ENCODE results near the gene APMAP.
A peak's percentile ranks its signal among the peaks of the same experiment; 100 is the strongest.
"Not testable (repeated sequence)": the region's sequence is repeated elsewhere in the genome, so short reads cannot be mapped to it uniquely, and the experiment has no call there.

Gene APMAP

DNA sequence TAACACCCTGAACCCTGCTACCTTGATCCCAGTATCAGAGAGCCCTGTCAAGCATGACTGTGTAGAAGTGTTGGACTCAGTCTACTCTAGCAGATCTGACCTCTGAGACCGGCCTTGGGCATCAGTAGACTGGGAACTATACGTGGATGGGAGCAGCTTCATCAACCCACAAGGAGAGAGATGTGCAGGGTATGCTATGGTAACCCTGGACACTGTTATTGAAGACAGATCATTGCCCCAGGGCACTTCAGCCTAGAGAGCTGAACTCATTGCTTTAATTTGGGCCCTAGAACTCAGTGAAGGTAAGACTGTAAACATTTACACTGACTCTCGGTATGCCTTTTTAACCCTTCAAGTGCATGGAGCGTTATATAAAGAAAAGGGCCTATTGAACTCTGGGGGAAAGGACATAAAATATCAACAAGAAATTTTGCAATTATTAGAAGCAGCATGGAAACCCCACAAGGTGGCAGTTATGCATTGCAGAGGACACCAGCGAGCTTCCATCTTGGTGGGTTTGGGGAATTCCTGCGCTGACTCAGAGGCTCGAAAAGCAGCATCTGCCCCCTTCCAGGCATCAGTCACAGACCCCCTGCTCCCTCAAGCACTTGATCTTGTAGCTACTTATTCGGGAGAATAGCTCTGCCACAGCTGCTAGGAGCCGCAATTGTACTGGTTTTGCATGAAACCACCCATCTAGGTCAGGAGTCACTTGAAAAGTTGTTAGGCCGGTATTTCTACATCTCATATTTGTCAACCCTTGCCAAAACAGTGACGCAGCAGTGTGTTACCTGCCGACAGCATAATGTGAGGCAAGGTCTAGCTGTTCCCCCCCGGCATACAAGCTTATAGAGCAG lies 62.5 kb downstream of the APMAP start:
- not testable (repeated sequence) for DNase-seq

DNA sequence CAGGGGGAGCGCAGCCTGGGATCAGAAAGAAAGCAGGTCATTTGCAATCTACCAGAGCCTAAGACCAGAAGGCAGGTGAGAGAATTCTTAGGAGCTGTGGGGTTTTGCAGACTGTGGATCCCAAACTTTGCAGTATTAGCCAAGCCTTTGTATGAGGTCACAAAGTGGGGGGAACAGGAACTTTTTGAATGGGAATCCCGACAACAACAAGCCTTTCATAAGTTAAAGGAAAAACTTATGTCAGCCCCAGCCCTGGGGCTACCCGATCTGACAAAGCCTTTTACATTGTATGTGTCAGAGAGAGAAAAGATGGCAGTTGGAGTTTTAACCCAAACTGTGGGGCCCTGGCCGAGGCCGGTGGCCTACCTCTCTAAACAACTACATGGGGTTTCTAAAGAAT lies 63.3 kb downstream of the APMAP start:
- not testable (repeated sequence) for DNase-seq

DNA sequence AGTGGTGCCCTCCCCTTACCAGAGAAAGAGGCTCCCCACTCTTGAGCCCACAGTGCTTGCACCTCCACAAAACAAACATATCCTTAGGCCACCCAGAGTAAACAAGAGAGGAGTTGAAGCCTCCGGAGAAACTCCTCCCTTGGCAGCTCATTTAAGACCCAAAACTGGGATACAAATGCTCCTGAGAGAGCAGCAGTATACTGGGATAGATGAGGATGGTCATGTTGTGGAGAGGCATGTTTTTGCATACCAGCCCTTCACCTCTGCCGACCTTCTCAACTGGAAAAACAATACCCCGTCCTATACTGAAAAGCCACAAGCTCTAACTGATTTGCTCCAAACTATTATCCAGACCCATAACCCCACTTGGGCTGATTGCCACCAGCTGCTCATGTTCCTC lies 71.8 kb downstream of the APMAP start:
- DNase-seq: not testable (repeated sequence)

DNA sequence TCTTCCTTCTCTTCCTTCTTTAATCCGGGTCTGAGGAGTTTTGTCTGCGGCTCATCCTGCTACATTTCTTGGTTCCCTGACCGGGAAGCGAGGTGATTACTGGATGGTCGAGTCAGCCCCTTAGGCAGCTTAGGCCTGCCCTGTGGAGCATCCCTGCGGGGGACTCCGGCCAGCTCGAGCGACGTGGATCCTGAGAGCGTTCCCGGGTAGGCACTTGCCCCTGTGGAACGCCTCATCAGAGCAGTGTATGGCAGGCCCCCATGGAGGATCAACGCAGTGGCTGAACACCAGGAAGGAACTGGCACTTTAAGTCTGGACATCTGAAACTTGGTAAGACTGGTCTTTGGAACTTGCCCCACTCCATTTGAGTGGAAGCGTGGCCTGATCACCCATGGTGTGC lies 72.9 kb downstream of the APMAP start:
- not testable (repeated sequence) for DNase-seq

DNA sequence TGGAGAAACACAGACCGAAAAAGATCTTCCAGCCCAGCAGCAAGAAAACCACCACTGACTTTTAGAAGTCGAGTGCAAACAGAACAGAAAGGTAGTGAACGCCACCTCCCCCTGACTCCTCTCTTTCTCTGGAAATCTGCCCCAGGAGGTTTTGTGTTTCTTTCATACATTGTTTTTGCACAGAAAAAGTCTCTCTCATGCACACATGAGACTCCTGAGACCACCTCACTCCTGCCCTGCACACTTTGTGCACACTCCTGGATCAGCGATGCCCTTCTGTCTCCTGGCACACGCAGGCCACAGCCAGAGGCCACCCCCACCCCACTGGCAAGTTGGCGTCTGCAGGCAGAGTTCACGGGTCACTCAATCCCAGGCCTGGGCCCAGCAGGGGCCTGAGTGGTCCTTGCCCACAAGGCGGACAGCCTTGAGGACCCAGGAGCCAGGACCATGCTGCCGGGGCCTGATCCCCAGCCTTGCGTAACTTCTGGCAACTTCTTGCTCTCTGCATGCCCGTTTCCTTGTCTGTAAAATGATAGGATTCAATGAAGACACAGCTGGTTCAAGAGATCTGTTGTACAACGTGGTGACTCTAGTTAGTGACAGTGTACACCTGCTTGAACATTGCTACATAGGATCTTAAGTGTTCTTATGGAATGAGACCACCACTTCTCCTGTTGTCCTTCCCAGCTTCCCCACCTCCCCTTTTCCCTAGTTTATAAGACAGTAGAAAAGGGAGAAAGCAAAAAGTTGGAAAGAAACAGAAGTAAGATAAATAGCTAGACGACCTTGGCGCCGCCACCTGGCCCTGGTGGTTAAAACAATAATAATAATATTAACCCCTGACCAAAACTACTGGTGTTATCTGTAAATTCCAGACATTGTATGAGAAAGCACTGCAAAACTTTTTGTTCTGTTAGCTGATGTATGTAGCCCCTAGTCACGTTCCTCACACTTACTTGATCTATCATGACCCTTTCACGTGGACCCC lies 73.7 kb downstream of the APMAP start:
- DNase-seq: no peak

DNA sequence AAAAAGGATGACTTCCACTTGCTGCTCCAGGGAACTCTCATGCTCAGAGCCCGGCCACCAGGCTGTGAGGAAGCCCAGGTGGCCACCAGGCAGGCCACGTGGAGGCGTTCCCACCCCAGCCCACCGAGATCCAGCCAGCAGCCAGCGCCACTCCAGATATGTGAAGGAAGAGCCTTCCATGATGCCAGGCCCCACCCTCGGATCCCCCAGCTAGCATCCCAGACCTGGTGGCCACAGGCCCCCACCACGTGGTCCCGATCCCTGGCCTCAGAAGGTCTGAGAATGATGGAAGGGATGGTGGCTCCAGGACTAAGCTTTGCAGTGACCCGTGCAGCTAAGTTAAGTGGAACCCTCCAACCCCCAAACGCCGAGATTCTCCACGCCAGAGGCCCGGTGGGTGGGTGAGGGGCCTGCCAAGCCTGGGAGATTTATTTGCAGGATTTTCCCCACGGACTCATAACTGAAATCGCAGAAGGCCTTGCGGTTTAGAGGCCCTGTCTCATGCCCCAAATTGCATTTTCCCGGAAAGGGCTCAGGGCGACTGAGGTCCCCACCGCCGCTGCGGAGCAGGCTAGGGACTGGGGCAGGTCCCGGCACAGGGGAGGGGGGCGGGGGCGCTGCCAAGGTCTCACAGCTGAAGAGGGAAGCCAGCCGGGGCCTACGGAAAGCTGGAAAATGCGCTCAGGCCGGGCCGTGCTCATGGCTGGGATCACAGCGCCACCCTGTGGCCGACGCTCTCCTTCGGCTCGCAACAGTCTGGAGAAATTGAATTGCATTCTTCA lies 74.6 kb downstream of the APMAP start:
- DNase-seq: peak; percentile 78

DNA sequence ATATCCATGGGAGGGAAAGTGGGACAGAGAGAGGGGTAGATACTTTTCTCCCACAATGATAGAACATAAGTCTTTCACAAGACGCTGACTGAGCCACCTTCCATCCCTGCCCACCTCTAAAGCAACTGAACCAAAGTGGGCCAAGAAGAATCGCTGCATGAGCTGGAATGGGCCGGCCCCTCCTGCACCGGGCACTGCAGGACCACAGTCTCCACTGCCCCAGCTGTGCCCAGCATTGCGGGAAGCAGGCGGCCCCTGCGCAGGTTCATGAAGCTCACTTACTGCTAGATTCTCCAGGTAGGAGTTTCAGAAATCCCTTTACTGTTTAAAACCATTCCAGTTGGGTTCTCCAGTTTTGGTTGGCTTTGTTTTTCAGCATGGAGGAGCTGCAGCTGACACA lies 75.5 kb downstream of the APMAP start:
- DNase-seq: no peak

DNA sequence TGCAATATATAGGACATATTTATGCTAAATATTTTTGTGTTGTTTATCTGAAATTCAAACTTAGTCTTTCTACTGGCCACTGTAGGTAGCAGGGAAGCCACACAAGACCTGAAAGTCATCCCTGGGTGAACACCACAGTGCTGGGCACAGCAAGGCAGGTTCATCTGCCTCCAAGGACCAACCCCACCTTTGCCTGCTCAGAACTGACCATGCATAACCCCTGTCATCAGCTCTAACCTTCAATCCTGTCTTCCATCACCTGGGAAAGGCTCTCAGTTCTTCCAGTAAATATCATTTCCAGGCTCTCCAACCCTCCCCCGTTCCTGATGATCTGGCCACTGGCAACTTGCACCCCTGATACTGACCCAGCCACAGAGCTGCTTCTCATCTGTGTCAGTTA lies 76.1 kb downstream of the APMAP start:
- DNase-seq: no peak

DNA sequence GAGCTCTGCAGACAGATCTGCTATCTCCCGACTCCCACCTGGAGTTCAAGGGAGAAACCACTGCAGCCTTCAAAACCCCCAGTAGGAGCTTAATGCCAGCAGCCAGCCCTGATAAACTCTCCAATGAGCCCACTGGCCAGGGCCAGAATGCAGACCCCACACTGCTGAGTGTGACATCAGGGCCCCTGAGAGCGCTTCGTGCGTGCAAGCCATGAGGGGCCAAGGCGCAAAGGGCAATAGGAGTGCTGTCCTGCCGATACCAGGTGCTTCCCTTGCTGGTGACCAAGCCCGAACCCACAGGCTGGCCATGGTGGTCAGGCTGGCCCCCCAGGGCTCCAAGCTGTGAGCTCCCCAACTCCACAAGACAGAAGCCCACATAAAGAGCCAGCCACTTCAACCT lies 76.7 kb downstream of the APMAP start:
- DNase-seq: no peak

DNA sequence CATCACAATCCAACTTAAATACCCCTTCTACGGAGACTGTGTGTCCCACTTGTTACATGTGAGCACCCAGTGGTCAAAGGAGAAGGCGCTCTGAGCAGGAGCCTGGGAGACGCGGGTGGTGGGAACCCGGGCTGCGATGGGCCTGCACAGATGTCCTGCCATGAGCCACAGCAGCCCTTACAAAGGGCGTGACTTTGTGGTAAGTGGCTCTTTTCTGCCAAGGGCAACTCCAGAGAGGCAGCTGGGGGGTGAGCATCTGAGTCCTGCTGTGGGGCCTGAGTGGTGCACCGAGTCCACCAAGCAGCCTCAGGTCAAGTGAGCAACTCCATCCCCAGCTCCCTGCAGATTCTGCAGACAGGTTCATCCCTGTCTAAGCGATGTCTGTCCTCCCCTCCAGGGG lies 77.1 kb downstream of the APMAP start:
- DNase-seq: no peak

DNA sequence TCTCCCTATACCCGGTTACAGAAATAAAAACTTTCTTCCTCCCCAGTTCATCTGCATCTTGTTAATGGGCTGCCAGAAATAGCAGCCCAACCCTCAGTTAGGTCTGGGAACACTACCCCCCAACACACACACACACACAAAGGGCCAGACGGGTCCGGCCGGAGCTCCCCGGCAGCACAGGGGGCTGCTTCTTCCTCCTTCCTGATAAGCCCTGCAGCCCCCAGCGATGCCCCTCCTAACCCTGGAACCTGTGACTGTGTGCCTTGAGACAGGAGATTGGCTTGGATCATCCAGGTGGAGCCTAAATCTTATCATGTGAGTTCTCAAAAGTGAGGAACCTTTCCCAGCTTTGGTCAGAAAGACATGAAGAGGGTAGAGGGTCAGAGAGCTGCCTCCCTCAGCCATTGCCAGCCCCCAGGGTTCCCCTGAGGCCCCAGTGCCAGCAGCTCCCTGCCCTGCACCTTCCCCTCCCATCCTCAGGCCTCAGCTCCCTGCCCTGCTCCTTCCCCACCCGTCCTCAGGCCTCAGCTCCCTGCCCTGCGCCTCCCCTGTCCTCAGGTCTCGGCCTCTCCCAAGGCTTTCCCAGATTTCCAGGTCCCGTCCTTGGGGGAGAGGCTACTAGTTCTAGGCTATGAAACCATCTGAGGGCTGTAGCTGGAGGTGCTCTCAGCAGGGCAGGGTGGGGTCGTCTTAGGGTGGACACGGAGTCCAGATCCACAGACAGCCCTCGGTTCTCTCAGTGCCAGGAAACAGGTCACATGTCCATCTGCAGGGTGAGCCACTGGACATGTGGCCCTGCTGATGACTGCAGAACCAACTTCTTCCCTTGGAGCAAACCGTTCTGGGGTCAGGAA lies 77.9 kb downstream of the APMAP start:
- no peak for DNase-seq

DNA sequence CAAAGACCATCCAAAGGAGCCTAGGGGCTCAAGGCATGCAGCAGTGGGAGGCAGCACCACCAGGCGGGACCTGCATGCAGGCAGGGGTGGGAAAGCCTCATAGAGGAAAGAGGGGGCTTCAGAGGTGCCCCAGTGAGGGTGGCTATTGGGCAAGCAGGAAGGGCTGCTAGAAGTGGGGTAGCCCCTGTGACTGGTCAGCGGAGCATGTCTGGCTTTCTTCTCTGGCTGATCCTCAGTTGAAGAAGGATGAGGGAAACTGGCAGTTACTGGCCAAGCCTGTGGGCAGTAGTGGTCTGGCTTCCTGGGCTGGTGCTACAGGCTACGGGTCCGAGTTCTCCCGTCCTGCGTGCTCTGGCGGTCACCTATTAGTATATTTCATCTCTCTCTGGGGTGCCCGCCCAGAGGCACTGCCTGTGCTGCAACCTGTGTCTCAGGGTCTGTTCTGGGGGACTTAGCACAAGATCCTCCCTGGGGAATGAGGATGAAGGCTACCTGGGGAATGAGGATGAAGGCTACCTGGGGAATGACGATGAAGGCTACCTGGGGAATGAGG lies 79.4 kb downstream of the APMAP start:
- no peak for DNase-seq

Data from activated effector memory CD4-positive, alpha-beta T cell treated with anti-CD3 and anti-CD28 coated beads, Interleukin-2, amount 50 U/mL, for 16 hours (primary cell).